Aorta (tissue), 5 donors: ENCODE data around the gene TUBD1. TPM values are rescaled to one million over a fixed set of nuclear protein-coding genes. Genes with fewer than 3 reads are reported as not detected.

Source experiments
- ATAC-seq: fragments of 200-7000 bp; cut with Tn5 transposase; one replicate; pipeline ENCODE4 v1.9.1; 2022; ENCODE audit warnings: moderate library complexity; ENCODE audit not compliant: low FRiP score
- DNase-seq, 2 donors: peaks; one replicate each; pipeline ENCODE4 v3.0.0-alpha.2; 2020
- H3K27ac ChIP-seq, 2 donors: one replicate each; pipeline ENCODE4 v1.5.1; 2013; ENCODE audit warnings: low read length in 2 of 2, mild to moderate bottlenecking in 2 of 2, moderate library complexity in 2 of 2, control low read depth in 1 of 2, inconsistent platforms in 1 of 2, low read depth in 1 of 2
- H3K27me3 ChIP-seq, 2 donors: one replicate each; pipeline ENCODE4 v1.6.1; 2013; ENCODE audit warnings: control low read depth in 1 of 2, low read length in 1 of 2, mild to moderate bottlenecking in 1 of 2, moderate library complexity in 1 of 2; ENCODE audit not compliant: insufficient read depth in 2 of 2, control insufficient read depth in 1 of 2
- H3K36me3 ChIP-seq, 2 donors: one replicate each; pipeline ENCODE4 v1.6.1; 2013; ENCODE audit warnings: control low read depth in 1 of 2, low read length in 1 of 2, mild to moderate bottlenecking in 1 of 2; ENCODE audit not compliant: insufficient read depth in 2 of 2, control insufficient read depth in 1 of 2
- H3K4me1 ChIP-seq, 2 donors: one replicate each; pipeline ENCODE4 v1.6.1; 2013; ENCODE audit warnings: low read length in 2 of 2, control low read depth in 1 of 2, mild to moderate bottlenecking in 1 of 2, moderate library complexity in 1 of 2; ENCODE audit not compliant: insufficient read depth in 2 of 2, control insufficient read depth in 1 of 2
- H3K4me3 ChIP-seq, 2 donors: one replicate each; pipeline ENCODE4 v1.5.1; 2013; ENCODE audit warnings: low read length in 2 of 2, control low read depth in 1 of 2, mild to moderate bottlenecking in 1 of 2
- H3K9me3 ChIP-seq: one replicate; pipeline ENCODE4 v1.6.1; 2013; ENCODE audit warnings: mild to moderate bottlenecking, low read length; ENCODE audit not compliant: control insufficient read depth
- WGBS, 2 donors: extraction: QIAGEN DNeasy Blood & Tissue Kit; methylation state at CpG; one replicate each; pipeline ENCODE4 v1.1.7; 2013; 5-methylcytosine and 5-hydroxymethylcytosine counted together
- intact Hi-C, 2 donors: fragments of 100-400 bp; cut with DNase I; formaldehyde crosslinking; loops; one replicate each; pipeline versions ENCODE4 v1.14.2 to v1.15.0; 2022
- polyA plus RNA-seq, 2 donors: library from polyadenylated mRNA; stranded (reverse); fragments of 200-250 nt; gene quantifications; one replicate each; pipeline ENCODE4 v1.2.3, GENCODE V29; 2013
- total RNA-seq, 2 donors: library from RNA; stranded (reverse); fragmentation: NEBNext Ultra II Directional; extraction: Animal tissue kit (Norgen Biotek cat#: 25700); gene quantifications; one replicate each; pipeline ENCODE4 v1.2.1, GENCODE V29; 2021
- donor health status: healthy with polysubstance abuse.
- donor health status: Bipolar disorder and iron deficiency.
- donor health status: DM: no; HTN: no; CAD: no.
- donor health status: DM: no; HTN: no; CAD: no.
- donor health status: DM: yes; HTN: yes; CAD: no.

Gene TUBD1
- total and polyA plus RNA-seq, 4 donors, result 6.6 to 12.0 (median 8.9) TPM

GRCh38 chr17:59914274-59914854 is 21.6 kb upstream of the TUBD1 start:
- no peaks in the 10 kb centered on the region for H3K9me3 ChIP-seq
- H3K27me3 ChIP-seq, result no peaks in the 10 kb centered on the region
- H3K36me3 ChIP-seq, result peaks cover 3 to 9% of the 10 kb centered on the region in 2 donors
- intact Hi-C loops, result loop anchor here in 1 of 2 donors (5.0 kb wide), 1 partner anchor 123 kb away; no protein-coding TSS in a partner anchor
- H3K4me3 ChIP-seq, result no peak overlapping the region
- ATAC-seq (no peak), DNase-seq (no peak)
- WGBS, 2 donors, result 55 to 64% methylated on average over 1 of the region's 1 CpG
- no peaks in the 10 kb centered on the region for H3K4me1 ChIP-seq
- no peak overlapping the region for H3K27ac ChIP-seq

DNA sequence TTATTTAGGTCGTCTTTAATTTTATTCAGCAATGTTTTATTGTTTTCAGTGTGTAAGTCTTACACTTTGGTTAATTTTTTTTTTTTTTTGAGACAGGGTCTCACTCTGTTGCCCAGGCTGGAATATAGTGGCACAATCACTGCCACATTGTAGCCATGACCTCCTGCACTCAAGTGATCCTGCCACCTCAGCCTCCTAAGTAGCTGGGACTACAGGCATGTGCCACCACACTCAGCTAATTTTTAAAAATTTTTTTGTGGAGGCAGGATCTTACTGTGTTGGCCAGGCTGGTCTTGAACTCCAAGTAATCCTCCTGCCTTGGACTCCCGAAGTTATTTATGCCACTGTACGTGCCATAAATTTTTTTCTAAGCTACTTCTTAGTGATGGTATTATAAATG is 14.7 kb upstream of the TUBD1 start:
- Histone ChIP-seq H3K4me3 (no peak overlapping the region), H3K27ac (no peak overlapping the region), H3K36me3 (peaks cover 2% of the 10 kb centered on the region in 2 donors), H3K9me3 (no peaks in the 10 kb centered on the region), H3K4me1 (no peaks in the 10 kb centered on the region), H3K27me3 (no peaks in the 10 kb centered on the region)
- 86 to 90% methylated on average over 3 of the region's 3 CpGs for WGBS, 2 donors
- ATAC-seq (no peak), DNase-seq (no peak)
- intact Hi-C loops, result no loop called here

DNA sequence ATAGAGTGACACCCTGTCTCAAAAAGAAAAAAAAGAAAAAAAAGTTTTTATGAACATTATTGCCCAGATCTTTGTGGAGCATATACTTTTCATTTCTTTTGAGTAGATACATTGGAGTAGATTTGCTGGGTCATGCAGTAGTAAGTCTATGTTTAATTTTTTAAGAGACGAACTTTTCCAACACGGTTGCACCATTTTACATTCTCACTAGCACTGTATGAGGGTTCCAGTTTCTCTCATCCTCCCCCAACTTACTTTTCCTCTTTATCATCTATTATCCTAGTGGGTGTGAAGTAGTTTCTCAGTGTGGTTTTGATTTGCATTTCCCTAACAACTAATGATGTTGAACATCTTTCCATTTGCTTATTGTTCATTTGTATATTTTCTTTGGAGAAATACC is 10.7 kb upstream of the TUBD1 start:
- H3K9me3 ChIP-seq, result no peaks in the 10 kb centered on the region
- no peaks in the 10 kb centered on the region for H3K36me3 ChIP-seq
- no peak for DNase-seq
- no peak for ATAC-seq
- no peaks in the 10 kb centered on the region for H3K27me3 ChIP-seq
- 82 to 83% methylated on average over 2 of the region's 2 CpGs for WGBS, 2 donors
- no peak overlapping the region for H3K4me3 ChIP-seq
- no peaks in the 10 kb centered on the region for H3K4me1 ChIP-seq
- intact Hi-C loops, result no loop called here
- H3K27ac ChIP-seq, result no peak overlapping the region

DNA sequence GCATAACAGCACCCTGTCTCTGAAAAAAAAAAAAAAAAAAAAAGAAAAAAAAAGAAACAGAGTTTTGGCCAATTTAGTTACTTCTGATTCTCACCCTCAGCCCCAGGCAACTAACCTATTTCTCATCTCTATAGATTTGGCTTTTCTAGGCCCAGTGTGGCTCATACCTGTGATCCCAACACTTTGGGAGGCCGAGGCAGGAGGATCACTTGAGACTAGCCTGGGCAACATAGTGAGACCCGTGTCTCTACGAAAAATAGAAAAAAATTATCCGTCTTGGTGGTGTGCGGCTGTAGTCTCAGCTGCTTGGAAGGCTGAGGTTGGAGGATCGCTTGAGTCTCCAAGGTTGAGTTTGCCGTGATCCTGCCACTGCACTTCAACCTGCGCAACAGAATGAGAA is 8.9 kb upstream of the TUBD1 start:
- intact Hi-C loops, result no loop called here
- Histone ChIP-seq H3K27ac (no peak overlapping the region), H3K27me3 (no peaks in the 10 kb centered on the region), H3K4me3 (no peak overlapping the region), H3K36me3 (no peaks in the 10 kb centered on the region), H3K9me3 (no peaks in the 10 kb centered on the region), H3K4me1 (no peaks in the 10 kb centered on the region)
- no peak for ATAC-seq
- no peak for DNase-seq
- WGBS, 2 donors, result 96 to 97% methylated on average over 8 of the region's 8 CpGs

GRCh38 chr17:59899099-59899498 is 6.4 kb upstream of the TUBD1 start:
- H3K27ac ChIP-seq, result no peak overlapping the region
- H3K36me3 ChIP-seq, result no peaks in the 10 kb centered on the region
- H3K9me3 ChIP-seq, result no peaks in the 10 kb centered on the region
- WGBS, 2 donors, result 84 to 85% methylated on average over 5 of the region's 5 CpGs
- H3K27me3 ChIP-seq, result no peaks in the 10 kb centered on the region
- no peaks in the 10 kb centered on the region for H3K4me1 ChIP-seq
- intact Hi-C loops, result no loop called here
- no peak for ATAC-seq
- H3K4me3 ChIP-seq, result no peak overlapping the region
- DNase-seq, result no peak

GRCh38 chr17:59897090-59897489 is 4.3 kb upstream of the TUBD1 start:
- no peak overlapping the region for H3K4me3 ChIP-seq
- H3K36me3 ChIP-seq, result no peaks in the 10 kb centered on the region
- no peaks in the 10 kb centered on the region for H3K9me3 ChIP-seq
- intact Hi-C loops, result no loop called here
- H3K27me3 ChIP-seq, result peaks cover 0 to 1% of the 10 kb centered on the region in 2 donors
- 77 to 83% methylated on average over 4 of the region's 4 CpGs for WGBS, 2 donors
- H3K27ac ChIP-seq, result no peak overlapping the region
- no peaks in the 10 kb centered on the region for H3K4me1 ChIP-seq
- no peak for ATAC-seq
- DNase-seq, result no peak

GRCh38 chr17:59893676-59894100 is 945 bp upstream of the TUBD1 start:
- WGBS, 2 donors, result 0 to 1% methylated on average over 11 of the region's 11 CpGs
- ATAC-seq (no peak), DNase-seq (no peak)

GRCh38 chr17:59892251-59892923 is 356 bp downstream of the TUBD1 start:
- intact Hi-C loops, result no loop called here
- Histone ChIP-seq H3K36me3 (no peaks in the 10 kb centered on the region), H3K27ac (peak overlapping the region in 1 of 2 donors; percentile 64), H3K27me3 (peaks cover 0 to 1% of the 10 kb centered on the region in 2 donors), H3K4me1 (peaks cover 0 to 3% of the 10 kb centered on the region in 2 donors), H3K4me3 (peak overlapping the region; percentile 90 to 91), H3K9me3 (no peaks in the 10 kb centered on the region)
- DNase-seq, result peak in 1 of 2 donors; percentile 36
- WGBS, 2 donors, result 5 to 6% methylated on average over 25 of the region's 25 CpGs
- peak; percentile 85 for ATAC-seq

More at GRCh38 chr17:59893676-59894100, 945 bp upstream of the TUBD1 start:
- Histone ChIP-seq H3K27ac (peak overlapping the region in 1 of 2 donors; percentile 64), H3K4me3 (peak overlapping the region; percentile 51 to 82), H3K4me1 (peaks cover 0 to 3% of the 10 kb centered on the region in 2 donors), H3K27me3 (peaks cover 0 to 1% of the 10 kb centered on the region in 2 donors), H3K9me3 (no peaks in the 10 kb centered on the region), H3K36me3 (no peaks in the 10 kb centered on the region)
- intact Hi-C loops, result no loop called here

- H3K4me1 ChIP-seq, result peaks cover 0 to 3% of the 10 kb centered on the region in 2 donors
- no peak for DNase-seq
- H3K36me3 ChIP-seq, result peaks cover 0 to 3% of the 10 kb centered on the region in 2 donors
- no peak overlapping the region for H3K27ac ChIP-seq
- ATAC-seq, result no peak
- peaks cover 0 to 1% of the 10 kb centered on the region in 2 donors for H3K27me3 ChIP-seq
- WGBS, 2 donors, result 96% methylated on average over 2 of the region's 2 CpGs
- no peaks in the 10 kb centered on the region for H3K9me3 ChIP-seq
- no peak overlapping the region for H3K4me3 ChIP-seq
- intact Hi-C loops, result no loop called here
These were observed 2.0 kb downstream of the TUBD1 start for GRCh38 chr17:59890720-59891119.
